ENCODE measurements around the gene SLC30A2. TPM values are rescaled to one million over a fixed set of nuclear protein-coding genes. Genes with fewer than 3 reads are reported as not detected.

Gene SLC30A2
- total and polyA plus RNA-seq, 2 of the 13 experiments (the other 11 are each of a cell fraction or from before 2014, with no cell fraction given) = not detected

DNA sequence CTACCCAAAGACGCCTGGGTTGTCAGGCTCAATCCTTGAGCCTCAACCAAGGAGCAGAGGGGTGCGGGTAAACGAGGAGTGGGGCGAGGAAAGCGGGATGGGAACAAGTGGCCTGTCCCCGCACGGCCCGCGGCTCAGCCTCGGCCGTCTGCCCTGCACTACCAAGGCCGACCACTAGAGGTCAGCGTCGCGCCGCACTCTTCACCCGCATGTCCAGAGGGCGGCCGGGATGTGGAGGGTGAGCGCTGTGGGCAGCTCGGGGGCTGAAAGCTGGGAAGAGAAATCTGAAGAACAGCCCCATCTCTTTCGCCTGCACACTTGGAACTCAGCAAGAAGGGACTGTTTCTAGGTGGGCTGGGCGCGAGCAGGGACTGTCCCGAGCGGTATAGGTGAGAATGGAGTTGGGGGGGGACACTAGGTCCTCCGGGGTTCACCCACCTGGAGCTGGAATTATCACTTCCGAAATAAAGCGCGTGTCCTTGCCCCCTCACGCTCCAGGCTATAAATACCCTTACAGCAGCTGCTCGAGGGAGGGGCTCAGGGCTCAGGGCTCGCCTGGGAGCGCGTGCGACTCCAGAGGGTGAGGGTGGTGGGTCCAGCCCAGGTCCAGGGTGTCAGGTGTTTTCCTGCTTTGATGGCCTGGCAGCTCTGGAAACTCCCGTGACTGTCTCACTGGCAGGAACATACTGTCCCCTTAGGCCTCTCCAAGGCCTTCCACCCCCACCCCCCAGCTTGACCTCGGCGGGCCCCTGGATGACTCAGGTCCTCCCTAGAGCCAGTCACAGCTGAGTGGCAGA is 9.8 kb downstream of the SLC30A2 start (continued):
- TF ChIP-seq, protein P1, sequence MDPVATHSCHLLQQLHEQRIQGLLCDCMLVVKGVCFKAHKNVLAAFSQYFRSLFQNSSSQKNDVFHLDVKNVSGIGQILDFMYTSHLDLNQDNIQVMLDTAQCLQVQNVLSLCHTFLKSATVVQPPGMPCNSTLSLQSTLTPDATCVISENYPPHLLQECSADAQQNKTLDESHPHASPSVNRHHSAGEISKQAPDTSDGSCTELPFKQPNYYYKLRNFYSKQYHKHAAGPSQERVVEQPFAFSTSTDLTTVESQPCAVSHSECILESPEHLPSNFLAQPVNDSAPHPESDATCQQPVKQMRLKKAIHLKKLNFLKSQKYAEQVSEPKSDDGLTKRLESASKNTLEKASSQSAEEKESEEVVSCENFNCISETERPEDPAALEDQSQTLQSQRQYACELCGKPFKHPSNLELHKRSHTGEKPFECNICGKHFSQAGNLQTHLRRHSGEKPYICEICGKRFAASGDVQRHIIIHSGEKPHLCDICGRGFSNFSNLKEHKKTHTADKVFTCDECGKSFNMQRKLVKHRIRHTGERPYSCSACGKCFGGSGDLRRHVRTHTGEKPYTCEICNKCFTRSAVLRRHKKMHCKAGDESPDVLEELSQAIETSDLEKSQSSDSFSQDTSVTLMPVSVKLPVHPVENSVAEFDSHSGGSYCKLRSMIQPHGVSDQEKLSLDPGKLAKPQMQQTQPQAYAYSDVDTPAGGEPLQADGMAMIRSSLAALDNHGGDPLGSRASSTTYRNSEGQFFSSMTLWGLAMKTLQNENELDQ (CRISPR knock-in tag; IDR thresholded peaks at IDR 0.05; ENCODE audit: borderline replicate concordance) = no peak
- TF ChIP-seq ZNF234 (CRISPR knock-in tag; conservative IDR thresholded peaks at IDR 0.05) (no peak), CCDC6 (CRISPR knock-in tag; IDR thresholded peaks at IDR 0.05) (no peak), ZNF251 (CRISPR knock-in tag; IDR thresholded peaks at IDR 0.05) (no peak), CENPBD1 (CRISPR knock-in tag; IDR thresholded peaks at IDR 0.05; ENCODE audit: borderline replicate concordance, low read depth) (no peak), JUN (CRISPR knock-in tag; IDR thresholded peaks at IDR 0.05) (no peak), SNAPC2 (CRISPR knock-in tag; IDR thresholded peaks at IDR 0.05) (no peak), MATR3 (CRISPR knock-in tag; IDR thresholded peaks at IDR 0.05) (no peak), KAT2B (IDR thresholded peaks at IDR 0.05; ENCODE audit: borderline replicate concordance, low read depth, low read length) (no peak), ZNF598 (CRISPR knock-in tag; IDR thresholded peaks at IDR 0.05; ENCODE audit: borderline replicate concordance) (no peak), MTF2 (CRISPR knock-in tag; IDR thresholded peaks at IDR 0.05; ENCODE audit: borderline replicate concordance) (peak; percentile 41; the same call in 1 of the 2 replicates), HMGXB3 (CRISPR knock-in tag; IDR thresholded peaks at IDR 0.05; ENCODE audit: borderline replicate concordance) (no peak), ZNF253 (CRISPR knock-in tag; IDR thresholded peaks at IDR 0.05; ENCODE audit: borderline replicate concordance) (no peak), ZNF136 (CRISPR knock-in tag; IDR thresholded peaks at IDR 0.05; ENCODE audit: low read depth) (no peak), KLF11 (CRISPR knock-in tag; IDR thresholded peaks at IDR 0.05) (no peak), HBP1 (CRISPR knock-in tag; IDR thresholded peaks at IDR 0.05; ENCODE audit: low read depth) (no peak; the same call in 1 of the 2 replicates), ZFP37 (CRISPR knock-in tag; IDR thresholded peaks at IDR 0.05; ENCODE audit: borderline replicate concordance) (no peak)
- TF ChIP-seq, protein P2, sequence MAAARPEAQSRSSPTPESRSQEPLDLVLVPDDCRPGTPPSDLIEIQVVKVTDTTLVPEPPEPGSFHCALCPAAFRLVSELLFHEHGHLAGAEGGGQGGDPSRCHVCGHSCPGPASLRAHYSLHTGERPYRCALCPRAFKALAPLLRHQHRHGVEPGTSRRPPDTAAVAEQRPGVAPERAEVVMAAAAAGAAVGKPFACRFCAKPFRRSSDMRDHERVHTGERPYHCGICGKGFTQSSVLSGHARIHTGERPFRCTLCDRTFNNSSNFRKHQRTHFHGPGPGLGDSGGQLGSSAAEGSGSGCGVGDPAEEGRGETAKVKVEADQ (CRISPR knock-in tag; IDR thresholded peaks at IDR 0.05; ENCODE audit: borderline replicate concordance) = no peak
